A673 (cell line): ENCODE data around the gene MAML3. TPM values are rescaled to one million over a fixed set of nuclear protein-coding genes. Genes with fewer than 3 reads are reported as not detected.

Experiments
- BruUV-seq: library from RNA; stranded (reverse); fragments of 400-500 nt; replicated peaks from 2 replicates; lab custom pipeline; 2021; lab: Mats Ljungman, UMichigan
- CTCF ChIA-PET: fragments of 300-600 bp; sonication (Branson Sonifier 250); formaldehyde crosslinking; loops from one replicate; lab custom pipeline; 2022; ENCODE audit warnings: antibody characterized with exemption; lab: Charles Lee
- POLR2A ChIA-PET: fragments of 300-600 bp; sonication (Branson Sonifier 250); formaldehyde crosslinking; loops from one replicate; lab custom pipeline; 2022; ENCODE audit warnings: antibody characterized with exemption; ENCODE audit not compliant: low non-redundant PET; lab: Charles Lee
- DNase-seq: peaks from one replicate; pipeline ENCODE4 v3.0.0-alpha.2; 2015; ENCODE audit warnings: low spot score
- H3K27ac ChIP-seq: fragments of 200-600 bp; sonication (generic); 2 replicates; pipeline ENCODE4 v1.5.1; 2016; ENCODE audit warnings: mixed run types, low read depth, mild to moderate bottlenecking, mixed read lengths, antibody characterized with exemption, low read length; ENCODE audit not compliant: poor library complexity, severe bottlenecking
- H3K27me3 ChIP-seq: fragments of 200-600 bp; sonication (generic); replicated peaks from 2 replicates; pipeline ENCODE4 v1.6.1; 2017; ENCODE audit warnings: mixed run types, low read depth, mild to moderate bottlenecking, mixed read lengths, antibody characterized with exemption, low read length; ENCODE audit not compliant: insufficient read depth, poor library complexity
- H3K36me3 ChIP-seq: fragments of 200-600 bp; sonication (generic); 2 replicates; pipeline ENCODE4 v1.6.1; 2016; ENCODE audit warnings: mixed run types, mild to moderate bottlenecking, mixed read lengths, antibody characterized with exemption, low read length; ENCODE audit not compliant: insufficient read depth, poor library complexity, severe bottlenecking
- H3K4me1 ChIP-seq: fragments of 200-600 bp; sonication (generic); 2 replicates; pipeline ENCODE4 v1.6.1; 2017; ENCODE audit warnings: mixed run types, mild to moderate bottlenecking, mixed read lengths, antibody characterized with exemption, low read length; ENCODE audit not compliant: insufficient read depth, poor library complexity, severe bottlenecking
- H3K4me3 ChIP-seq: fragments of 200-600 bp; sonication (generic); 2 replicates; pipeline ENCODE4 v1.5.1; 2016; ENCODE audit warnings: low read depth, mixed run types, mild to moderate bottlenecking, mixed read lengths, low read length; ENCODE audit not compliant: poor library complexity, severe bottlenecking
- H3K9me3 ChIP-seq: fragments of 200-600 bp; sonication (generic); 2 replicates; pipeline ENCODE4 v1.6.1; 2016; ENCODE audit warnings: mixed run types, low read depth, mild to moderate bottlenecking, mixed read lengths, antibody characterized with exemption, low read length; ENCODE audit not compliant: poor library complexity, severe bottlenecking
- CTCF ChIP-seq: fragments of 300-800, 200-600 bp; sonication (generic); conservative IDR thresholded peaks from 2 replicates; pipeline ENCODE4 v1.5.1; 2017; ENCODE audit warnings: low read depth, mild to moderate bottlenecking, antibody characterized with exemption, low read length, moderate library complexity, mixed read lengths
- EZH2 ChIP-seq: fragments of 200-600 bp; sonication (generic); IDR thresholded peaks from 2 replicates; pipeline ENCODE4 v1.6.1; 2017; ENCODE audit warnings: borderline replicate concordance, low read depth, mild to moderate bottlenecking, mixed read lengths, antibody characterized with exemption, low read length; ENCODE audit not compliant: poor library complexity, severe bottlenecking
- intact Hi-C: fragments of 100-400 bp; cut with micrococcal nuclease; formaldehyde crosslinking; loops from one replicate; pipeline ENCODE4 v1.10.0; 2022; ENCODE audit not compliant: unreplicated experiment
- total RNA-seq: library from RNA; stranded (reverse); gene quantifications from 2 replicates; pipeline ENCODE4 v1.2.3, GENCODE V29; 2021

Gene MAML3
- total RNA-seq, 1 experiment from 2014 or later: 3.7 TPM

GRCh38 chr4:139682309-139682708, 471.7 kb downstream of the MAML3 start:
- H3K27me3 ChIP-seq: no peaks in the 10 kb centered on the region
- H3K9me3 ChIP-seq: no peaks in the 10 kb centered on the region
- no TSS peak for BruUV-seq
- peaks cover 3% of the 10 kb centered on the region for H3K4me1 ChIP-seq
- no peak for DNase-seq
- no peak overlapping the region for H3K27ac ChIP-seq
- intact Hi-C loops: no loop called here
- no peaks in the 10 kb centered on the region for H3K36me3 ChIP-seq
- ChIA-PET CTCF (no interaction called here), POLR2A (no interaction called here)
- H3K4me3 ChIP-seq: no peak overlapping the region
- TF ChIP-seq CTCF (no peak), EZH2 (no peak)

- TF ChIP-seq EZH2 (no peak), CTCF (no peak)
- Histone ChIP-seq H3K27me3 (no peaks in the 10 kb centered on the region), H3K4me1 (no peaks in the 10 kb centered on the region), H3K4me3 (no peak overlapping the region), H3K36me3 (no peaks in the 10 kb centered on the region), H3K9me3 (no peaks in the 10 kb centered on the region), H3K27ac (no peak overlapping the region)
- CTCF ChIA-PET: no interaction called here
- no TSS peak for BruUV-seq
- POLR2A ChIA-PET: no interaction called here
- DNase-seq: no peak
- intact Hi-C loops: no loop called here
Measured at GRCh38 chr4:139676913-139677585, 476.9 kb downstream of the MAML3 start.

GRCh38 chr4:139676365-139676764, 477.6 kb downstream of the MAML3 start:
- intact Hi-C loops: no loop called here
- Histone ChIP-seq H3K36me3 (no peaks in the 10 kb centered on the region), H3K27ac (no peak overlapping the region), H3K27me3 (no peaks in the 10 kb centered on the region), H3K4me3 (no peak overlapping the region), H3K9me3 (no peaks in the 10 kb centered on the region), H3K4me1 (no peaks in the 10 kb centered on the region)
- no TSS peak for BruUV-seq
- TF ChIP-seq EZH2 (no peak), CTCF (no peak)
- DNase-seq: no peak
- POLR2A ChIA-PET: no interaction called here
- CTCF ChIA-PET: no interaction called here
